Stimulated activated effector memory CD8-positive, alpha-beta T cell treated with anti-CD3 and anti-CD28 coated beads, Interleukin-12 subunit alpha, Interleukin-12 subunit beta, amount 100 ng/mL, for 72 hours (primary cell): Measurements from ENCODE around the gene SRGAP3.
"Not testable (repeated sequence)": the region's sequence is repeated elsewhere in the genome, so short reads cannot be mapped to it uniquely, and the experiment has no call there.

Source experiments
- ATAC-seq: fragments of 150-1000 bp; cut with Tn5 transposase; 2 replicates; pipeline ENCODE4 v1.10.0; 2021
- DNase-seq, 2 donors: peaks; one replicate each; pipeline ENCODE4 v3.0.0; 2021 to 2022; ENCODE audit warnings: low spot score in 2 of 2
- H3K27ac Mint-ChIP-seq: one replicate; pipeline ENCODE4 v1.8.0; 2022; ENCODE audit warnings: mild to moderate bottlenecking, mixed read lengths
- H3K36me3 Mint-ChIP-seq: one replicate; pipeline ENCODE4 v1.8.0; 2022; ENCODE audit warnings: mild to moderate bottlenecking, mixed read lengths
- H3K4me1 Mint-ChIP-seq: one replicate; pipeline ENCODE4 v1.8.0; 2022; ENCODE audit warnings: mixed read lengths
- H3K4me3 Mint-ChIP-seq: one replicate; pipeline ENCODE4 v1.8.0; 2022; ENCODE audit warnings: mild to moderate bottlenecking, mixed read lengths
- H3K9me3 Mint-ChIP-seq: one replicate; pipeline ENCODE4 v1.8.0; 2022; ENCODE audit warnings: mixed read lengths

Gene SRGAP3

GRCh38 chr3:9104121-9104520, 145.3 kb downstream of the SRGAP3 start:
- Mint-ChIP-seq H3K27ac (no peak overlapping the region), H3K9me3 (no peaks in the 10 kb centered on the region), H3K4me3 (no peak overlapping the region), H3K4me1 (no peaks in the 10 kb centered on the region), H3K36me3 (no peaks in the 10 kb centered on the region)
- DNase-seq (no peak), ATAC-seq (no peak)

GRCh38 chr3:9102240-9102981, 147.0 kb downstream of the SRGAP3 start:
- no peaks in the 10 kb centered on the region for H3K36me3 Mint-ChIP-seq
- no peaks in the 10 kb centered on the region for H3K9me3 Mint-ChIP-seq
- DNase-seq: no peak
- H3K27ac Mint-ChIP-seq: no peak overlapping the region
- H3K4me3 Mint-ChIP-seq: no peak overlapping the region
- no peak for ATAC-seq
- no peaks in the 10 kb centered on the region for H3K4me1 Mint-ChIP-seq

- DNase-seq (no peak), ATAC-seq (no peak)
- no peaks in the 10 kb centered on the region for H3K9me3 Mint-ChIP-seq
- no peak overlapping the region for H3K27ac Mint-ChIP-seq
- no peak overlapping the region for H3K4me3 Mint-ChIP-seq
- H3K36me3 Mint-ChIP-seq: no peaks in the 10 kb centered on the region
- no peaks in the 10 kb centered on the region for H3K4me1 Mint-ChIP-seq
Measured at GRCh38 chr3:9101286-9101685, 148.2 kb downstream of the SRGAP3 start.

- no peaks in the 10 kb centered on the region for H3K9me3 Mint-ChIP-seq
- no peak for ATAC-seq
Measured at GRCh38 chr3:9100513-9100894, 148.9 kb downstream of the SRGAP3 start.

GRCh38 chr3:9099702-9100512, 149.5 kb downstream of the SRGAP3 start:
- Mint-ChIP-seq H3K27ac (no peak overlapping the region), H3K36me3 (no peaks in the 10 kb centered on the region), H3K9me3 (no peaks in the 10 kb centered on the region), H3K4me1 (no peaks in the 10 kb centered on the region), H3K4me3 (no peak overlapping the region)
- DNase-seq (no peak), ATAC-seq (no peak)

More at GRCh38 chr3:9100513-9100894, 148.9 kb downstream of the SRGAP3 start:
- no peaks in the 10 kb centered on the region for H3K36me3 Mint-ChIP-seq
- no peaks in the 10 kb centered on the region for H3K4me1 Mint-ChIP-seq
- no peak overlapping the region for H3K27ac Mint-ChIP-seq
- no peak for DNase-seq
- no peak overlapping the region for H3K4me3 Mint-ChIP-seq

GRCh38 chr3:9098716-9099675, 150.4 kb downstream of the SRGAP3 start:
- DNase-seq (no peak), ATAC-seq (no peak)
- Mint-ChIP-seq H3K9me3 (no peaks in the 10 kb centered on the region), H3K27ac (no peak overlapping the region), H3K36me3 (no peaks in the 10 kb centered on the region), H3K4me3 (no peak overlapping the region), H3K4me1 (no peaks in the 10 kb centered on the region)

GRCh38 chr3:9097495-9097894, 152.0 kb downstream of the SRGAP3 start:
- no peak overlapping the region for H3K4me3 Mint-ChIP-seq
- H3K27ac Mint-ChIP-seq: no peak overlapping the region
- H3K36me3 Mint-ChIP-seq: no peaks in the 10 kb centered on the region
- no peak for ATAC-seq
- no peaks in the 10 kb centered on the region for H3K4me1 Mint-ChIP-seq
- no peak for DNase-seq
- no peaks in the 10 kb centered on the region for H3K9me3 Mint-ChIP-seq

GRCh38 chr3:9091486-9092235, 157.8 kb downstream of the SRGAP3 start:
- Mint-ChIP-seq H3K4me1 (no peaks in the 10 kb centered on the region), H3K36me3 (no peaks in the 10 kb centered on the region), H3K4me3 (no peak overlapping the region), H3K9me3 (no peaks in the 10 kb centered on the region), H3K27ac (no peak overlapping the region)
- ATAC-seq (no peak), DNase-seq (no peak)

GRCh38 chr3:9088441-9089353, 160.7 kb downstream of the SRGAP3 start:
- no peak overlapping the region for H3K27ac Mint-ChIP-seq
- H3K4me1 Mint-ChIP-seq: no peaks in the 10 kb centered on the region
- no peaks in the 10 kb centered on the region for H3K36me3 Mint-ChIP-seq
- H3K4me3 Mint-ChIP-seq: no peak overlapping the region
- H3K9me3 Mint-ChIP-seq: no peaks in the 10 kb centered on the region
- DNase-seq: no peak
- ATAC-seq: no peak

- Mint-ChIP-seq H3K27ac (no peak overlapping the region), H3K4me3 (no peak overlapping the region), H3K36me3 (no peaks in the 10 kb centered on the region), H3K9me3 (no peaks in the 10 kb centered on the region), H3K4me1 (no peaks in the 10 kb centered on the region)
- DNase-seq (no peak), ATAC-seq (peak; percentile 32)
Measured at GRCh38 chr3:9087831-9088413, 161.5 kb downstream of the SRGAP3 start.

GRCh38 chr3:9085428-9085827, 164.0 kb downstream of the SRGAP3 start:
- not testable (repeated sequence) for H3K4me1 Mint-ChIP-seq, DNase-seq, H3K4me3 Mint-ChIP-seq, H3K9me3 Mint-ChIP-seq, H3K36me3 Mint-ChIP-seq, H3K27ac Mint-ChIP-seq, ATAC-seq

- Mint-ChIP-seq H3K4me3 (no peak overlapping the region), H3K9me3 (no peaks in the 10 kb centered on the region), H3K4me1 (no peaks in the 10 kb centered on the region), H3K36me3 (no peaks in the 10 kb centered on the region), H3K27ac (no peak overlapping the region)
- DNase-seq (no peak), ATAC-seq (no peak)
Measured at GRCh38 chr3:9081184-9081818, 168.1 kb downstream of the SRGAP3 start.

GRCh38 chr3:9080163-9080562, 169.3 kb downstream of the SRGAP3 start:
- no peak overlapping the region for H3K4me3 Mint-ChIP-seq
- H3K27ac Mint-ChIP-seq: no peak overlapping the region
- no peaks in the 10 kb centered on the region for H3K36me3 Mint-ChIP-seq
- DNase-seq (no peak), ATAC-seq (peak; percentile 66)
- no peaks in the 10 kb centered on the region for H3K9me3 Mint-ChIP-seq
- no peaks in the 10 kb centered on the region for H3K4me1 Mint-ChIP-seq
